ENCODE data around the gene ATG4D.

DNA sequence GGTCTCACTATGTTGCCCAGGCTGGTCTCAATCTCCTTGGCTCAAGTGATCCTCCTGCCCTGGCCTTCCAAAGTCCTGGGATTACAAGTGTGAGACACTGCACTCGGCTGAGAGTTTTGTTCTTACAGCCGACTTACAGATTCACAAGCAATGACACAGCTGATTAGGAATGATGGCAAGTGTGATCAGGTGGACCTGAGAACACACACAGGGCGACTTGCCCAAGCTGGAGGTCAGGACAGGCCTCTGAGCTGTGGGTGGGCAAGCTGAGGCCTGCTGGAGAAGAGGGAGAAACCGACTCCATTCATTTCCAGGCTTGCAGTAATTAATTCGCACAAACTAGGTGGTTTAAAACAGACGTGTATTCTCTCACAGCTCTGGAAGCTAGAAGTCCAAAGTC lies 8.1 kb upstream of the ATG4D start:
- TF ChIP-seq EZH2 (IDR thresholded peaks at IDR 0.05; ENCODE audit: borderline replicate concordance, low read length) = no peak
- TF ChIP-seq, protein P1, sequence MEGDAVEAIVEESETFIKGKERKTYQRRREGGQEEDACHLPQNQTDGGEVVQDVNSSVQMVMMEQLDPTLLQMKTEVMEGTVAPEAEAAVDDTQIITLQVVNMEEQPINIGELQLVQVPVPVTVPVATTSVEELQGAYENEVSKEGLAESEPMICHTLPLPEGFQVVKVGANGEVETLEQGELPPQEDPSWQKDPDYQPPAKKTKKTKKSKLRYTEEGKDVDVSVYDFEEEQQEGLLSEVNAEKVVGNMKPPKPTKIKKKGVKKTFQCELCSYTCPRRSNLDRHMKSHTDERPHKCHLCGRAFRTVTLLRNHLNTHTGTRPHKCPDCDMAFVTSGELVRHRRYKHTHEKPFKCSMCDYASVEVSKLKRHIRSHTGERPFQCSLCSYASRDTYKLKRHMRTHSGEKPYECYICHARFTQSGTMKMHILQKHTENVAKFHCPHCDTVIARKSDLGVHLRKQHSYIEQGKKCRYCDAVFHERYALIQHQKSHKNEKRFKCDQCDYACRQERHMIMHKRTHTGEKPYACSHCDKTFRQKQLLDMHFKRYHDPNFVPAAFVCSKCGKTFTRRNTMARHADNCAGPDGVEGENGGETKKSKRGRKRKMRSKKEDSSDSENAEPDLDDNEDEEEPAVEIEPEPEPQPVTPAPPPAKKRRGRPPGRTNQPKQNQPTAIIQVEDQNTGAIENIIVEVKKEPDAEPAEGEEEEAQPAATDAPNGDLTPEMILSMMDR (conservative IDR thresholded peaks at IDR 0.05 in 1 of 2, IDR thresholded peaks at IDR 0.05 in 1 of 2; ENCODE audit: extremely low read depth in 1 of 2, insufficient read depth in 1 of 2, low read depth in 1 of 2, low read length in 2 of 2) = no peak

Measured in mammary epithelial cell (primary cell).